Lower lobe of right lung (tissue), 2 donors: ENCODE data around the gene FTL. TPM values are rescaled to one million over a fixed set of nuclear protein-coding genes. Genes with fewer than 3 reads are reported as not detected.
A peak's percentile ranks its signal among the peaks of the same experiment; 100 is the strongest.

Experiments used
- ATAC-seq, 2 donors: fragments of 200-7000 bp; cut with Tn5 transposase; one replicate each; pipeline ENCODE4 v1.9.1; 2020 to 2022; ENCODE audit warnings: mild to moderate bottlenecking in 2 of 2, moderate library complexity in 2 of 2
- DNase-seq: peaks from one replicate; pipeline ENCODE4 v3.0.0-alpha.2; 2020
- H3K27ac ChIP-seq: fragments of 200-600 bp; one replicate; pipeline ENCODE4 v1.8.0; 2022
- H3K27me3 ChIP-seq: fragments of 200-600 bp; one replicate; pipeline ENCODE4 v1.8.0; 2022; ENCODE audit warnings: low read depth
- H3K36me3 ChIP-seq: fragments of 200-600 bp; one replicate; pipeline ENCODE4 v1.8.0; 2022; ENCODE audit warnings: mild to moderate bottlenecking
- H3K4me1 ChIP-seq: fragments of 200-600 bp; one replicate; pipeline ENCODE4 v1.8.0; 2022
- H3K4me3 ChIP-seq: fragments of 200-600 bp; one replicate; pipeline ENCODE4 v1.8.0; 2022; ENCODE audit warnings: mild to moderate bottlenecking
- H3K9me3 ChIP-seq: fragments of 200-600 bp; one replicate; pipeline ENCODE4 v1.8.0; 2022
- CTCF ChIP-seq: fragments of 200-600 bp; IDR thresholded peaks from one replicate; pipeline ENCODE4 v1.8.0; 2022; ENCODE audit warnings: antibody characterized with exemption, mild to moderate bottlenecking
- intact Hi-C: fragments of 100-400 bp; cut with DNase I; formaldehyde crosslinking; loops from one replicate; pipeline ENCODE4 v1.11.0; 2022
- total RNA-seq: library from RNA; stranded (reverse); fragmentation: NEBNext Ultra II Directional; extraction: Animal tissue kit (Norgen Biotek cat#: 25700); gene quantifications from one replicate; pipeline ENCODE4 v1.2.1, GENCODE V29; 2021
- donor health status: DM: no; HTN: yes; CAD: no; lungs with severe emphysema.

The FTL gene
- total RNA-seq, 1 donor from 2014 or later, result 9,799 TPM

- H3K27ac ChIP-seq, result no peak overlapping the region
- no peak overlapping the region for H3K4me3 ChIP-seq
- H3K27me3 ChIP-seq, result no peaks in the 10 kb centered on the region
- H3K9me3 ChIP-seq, result no peaks in the 10 kb centered on the region
- DNase-seq (no peak), ATAC-seq (no peak)
- intact Hi-C loops, result no loop called here
- H3K36me3 ChIP-seq, result peaks cover 48% of the 10 kb centered on the region
- no peak for TF ChIP-seq CTCF
- peaks cover 28% of the 10 kb centered on the region for H3K4me1 ChIP-seq
Measured at GRCh38 chr19:48989701-48990291, 24.7 kb downstream of the FTL start.

- H3K4me3 ChIP-seq, result no peak overlapping the region
- intact Hi-C loops, result no loop called here
- no peak overlapping the region for H3K27ac ChIP-seq
- ATAC-seq, result no peak
- DNase-seq, result no peak
- H3K27me3 ChIP-seq, result no peaks in the 10 kb centered on the region
- TF ChIP-seq CTCF, result no peak
- H3K36me3 ChIP-seq, result peaks cover 42% of the 10 kb centered on the region
- peaks cover 31% of the 10 kb centered on the region for H3K4me1 ChIP-seq
- H3K9me3 ChIP-seq, result no peaks in the 10 kb centered on the region
Measured at GRCh38 chr19:48990400-48990799, 25.3 kb downstream of the FTL start.

DNA sequence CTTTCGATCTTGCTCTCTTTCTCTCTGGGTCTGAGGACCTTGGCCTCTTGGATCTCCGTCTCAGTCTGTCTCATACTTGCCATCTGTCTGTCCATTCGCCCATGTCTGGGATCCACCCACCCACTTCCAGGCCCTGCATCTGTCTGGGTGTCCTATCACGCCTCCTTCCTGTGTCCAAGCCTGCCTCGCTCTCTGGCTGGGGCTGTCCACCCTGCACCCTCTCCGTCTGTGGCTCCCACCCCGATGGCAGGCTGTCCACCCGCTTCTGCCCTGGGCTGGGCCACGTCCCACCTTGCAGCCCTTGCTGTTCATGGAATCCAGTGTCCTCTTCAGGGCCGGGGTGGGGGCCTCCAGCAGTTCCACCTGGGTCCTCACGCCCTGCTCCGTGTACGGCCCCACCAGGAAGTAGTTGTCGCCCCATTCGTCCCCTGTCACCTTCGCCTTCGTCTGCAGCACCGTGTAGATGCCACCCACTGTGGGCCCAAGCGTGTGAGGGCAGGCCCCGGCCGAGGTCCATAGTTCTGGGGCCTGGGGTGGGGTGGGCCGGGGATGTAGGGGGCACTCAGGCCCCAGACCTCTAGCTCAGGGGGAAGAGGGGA, 26.0 kb downstream of the FTL start:
- peak; percentile 50 for DNase-seq
- Histone ChIP-seq H3K27me3 (no peaks in the 10 kb centered on the region), H3K4me1 (peaks cover 31% of the 10 kb centered on the region), H3K9me3 (no peaks in the 10 kb centered on the region), H3K36me3 (peaks cover 35% of the 10 kb centered on the region), H3K27ac (no peak overlapping the region), H3K4me3 (peak overlapping the region; percentile 69)
- ATAC-seq, result no peak
- intact Hi-C loops, result no loop called here
- no peak for TF ChIP-seq CTCF

GRCh38 chr19:48991873-48992580, 26.9 kb downstream of the FTL start:
- Histone ChIP-seq H3K9me3 (no peaks in the 10 kb centered on the region), H3K4me3 (peak overlapping the region; percentile 69), H3K27ac (peak overlapping the region; percentile 91), H3K36me3 (peaks cover 26% of the 10 kb centered on the region), H3K27me3 (no peaks in the 10 kb centered on the region), H3K4me1 (peaks cover 31% of the 10 kb centered on the region)
- no peak for TF ChIP-seq CTCF
- intact Hi-C loops, result no loop called here
- DNase-seq, result peak; percentile 63
- ATAC-seq, result peak; percentile 57 to 67

DNA sequence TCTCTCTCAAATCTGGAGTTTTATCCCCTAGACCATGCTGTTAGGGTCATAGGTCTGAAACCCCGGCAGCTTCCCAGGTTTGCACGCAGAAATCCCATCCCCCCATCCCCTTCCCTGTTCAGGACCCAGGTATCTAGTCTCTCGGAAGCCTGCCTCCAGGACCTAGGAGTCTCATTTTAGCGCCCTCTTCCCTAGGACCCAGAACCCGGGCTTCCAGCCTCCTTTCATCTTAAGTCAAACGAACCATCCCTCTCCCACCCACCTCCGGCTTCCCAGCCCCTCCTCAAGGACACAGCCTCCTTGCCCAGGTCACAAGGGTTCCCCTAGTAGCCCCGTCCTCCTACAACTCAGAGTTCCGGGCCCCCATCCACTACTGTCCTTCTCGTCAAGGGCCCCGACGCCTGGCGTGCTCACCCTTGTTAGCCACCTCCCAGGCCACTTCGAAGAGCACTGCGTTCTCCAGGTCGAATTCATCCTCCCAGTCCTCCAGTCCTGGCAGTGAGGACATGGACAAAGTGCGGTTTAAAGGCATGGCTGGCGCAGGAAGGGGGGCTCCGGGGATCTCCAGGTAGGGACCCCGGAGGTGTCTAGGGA, 27.6 kb downstream of the FTL start:
- Histone ChIP-seq H3K4me3 (peak overlapping the region; percentile 69), H3K27me3 (no peaks in the 10 kb centered on the region), H3K9me3 (no peaks in the 10 kb centered on the region), H3K4me1 (peaks cover 31% of the 10 kb centered on the region), H3K27ac (peak overlapping the region; percentile 91), H3K36me3 (peaks cover 23% of the 10 kb centered on the region)
- intact Hi-C loops, result no loop called here
- DNase-seq, result no peak
- peak; percentile 10 to 24 for ATAC-seq
- TF ChIP-seq CTCF, result no peak
